B cell (primary cell): ENCODE results near the gene CD109.

Source experiments
- EZH2 ChIP-seq: IDR thresholded peaks from 2 replicates; pipeline ENCODE4 v1.6.1; 2012; ENCODE audit warnings: borderline replicate concordance, low read depth, mild to moderate bottlenecking, moderate library complexity, low read length; ENCODE audit not compliant: insufficient read depth, poor library complexity, severe bottlenecking
- TF ChIP-seq, protein P1 (sequence below): fragments of 200-600 bp; IDR thresholded peaks from one replicate; pipeline ENCODE4 v1.8.0; 2022; ENCODE audit warnings: antibody characterized with exemption, mild to moderate bottlenecking

DNA sequence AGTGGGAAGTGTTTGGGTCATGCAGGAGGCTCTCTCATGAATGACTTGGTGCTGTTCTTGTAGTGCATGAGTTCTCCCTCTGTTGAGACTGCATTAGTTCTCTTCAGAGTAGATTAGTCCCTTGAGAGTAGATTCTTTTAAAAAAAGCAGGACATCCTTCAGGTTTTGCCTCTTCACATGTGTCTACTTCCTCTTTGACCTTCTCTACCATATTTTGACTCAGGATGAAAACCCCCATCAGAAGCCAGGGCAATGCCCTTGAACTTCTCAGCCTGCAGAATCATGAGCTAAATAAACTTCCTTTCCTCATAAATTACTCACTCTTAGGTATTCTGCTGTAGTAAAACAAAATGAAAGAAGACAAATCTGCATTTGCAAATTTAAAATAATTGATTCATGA, 170.3 kb downstream of the CD109 start:
- no peak for TF ChIP-seq EZH2
- TF ChIP-seq, protein P1, sequence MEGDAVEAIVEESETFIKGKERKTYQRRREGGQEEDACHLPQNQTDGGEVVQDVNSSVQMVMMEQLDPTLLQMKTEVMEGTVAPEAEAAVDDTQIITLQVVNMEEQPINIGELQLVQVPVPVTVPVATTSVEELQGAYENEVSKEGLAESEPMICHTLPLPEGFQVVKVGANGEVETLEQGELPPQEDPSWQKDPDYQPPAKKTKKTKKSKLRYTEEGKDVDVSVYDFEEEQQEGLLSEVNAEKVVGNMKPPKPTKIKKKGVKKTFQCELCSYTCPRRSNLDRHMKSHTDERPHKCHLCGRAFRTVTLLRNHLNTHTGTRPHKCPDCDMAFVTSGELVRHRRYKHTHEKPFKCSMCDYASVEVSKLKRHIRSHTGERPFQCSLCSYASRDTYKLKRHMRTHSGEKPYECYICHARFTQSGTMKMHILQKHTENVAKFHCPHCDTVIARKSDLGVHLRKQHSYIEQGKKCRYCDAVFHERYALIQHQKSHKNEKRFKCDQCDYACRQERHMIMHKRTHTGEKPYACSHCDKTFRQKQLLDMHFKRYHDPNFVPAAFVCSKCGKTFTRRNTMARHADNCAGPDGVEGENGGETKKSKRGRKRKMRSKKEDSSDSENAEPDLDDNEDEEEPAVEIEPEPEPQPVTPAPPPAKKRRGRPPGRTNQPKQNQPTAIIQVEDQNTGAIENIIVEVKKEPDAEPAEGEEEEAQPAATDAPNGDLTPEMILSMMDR = no peak
